ENCODE results near the gene AGRN.

DNA sequence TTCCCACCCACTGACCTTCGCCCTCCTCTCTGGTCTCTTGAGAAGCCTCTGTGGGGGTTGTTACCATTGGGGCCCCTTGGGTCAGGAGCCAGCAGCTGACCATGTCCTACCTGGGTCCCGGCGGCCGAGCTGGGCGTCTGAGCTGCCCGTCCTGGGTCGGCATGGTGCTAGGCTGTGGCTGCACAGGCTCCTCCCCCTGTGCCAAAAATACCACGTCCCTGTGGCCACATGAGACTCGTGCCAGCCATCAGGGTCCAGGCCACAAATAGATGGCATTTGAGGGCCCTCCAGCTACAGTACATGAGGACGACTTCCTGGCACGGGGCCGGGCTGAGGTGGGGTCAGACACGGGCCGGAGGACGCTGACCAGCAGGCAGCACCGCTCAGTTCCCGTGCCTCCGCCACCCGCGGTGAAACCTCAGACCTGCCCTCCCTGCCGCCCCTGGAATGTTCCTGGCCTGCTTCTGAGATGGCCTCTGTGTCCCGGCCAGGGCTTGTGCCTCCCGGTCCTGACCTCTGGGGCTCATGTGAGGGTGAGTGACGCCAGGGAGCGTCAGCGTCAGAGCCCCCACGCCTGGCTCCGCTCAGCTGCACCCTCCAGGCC lies 37.9 kb upstream of the AGRN start, which contains the start of gene PERM1:
- TF ChIP-seq, protein P1, sequence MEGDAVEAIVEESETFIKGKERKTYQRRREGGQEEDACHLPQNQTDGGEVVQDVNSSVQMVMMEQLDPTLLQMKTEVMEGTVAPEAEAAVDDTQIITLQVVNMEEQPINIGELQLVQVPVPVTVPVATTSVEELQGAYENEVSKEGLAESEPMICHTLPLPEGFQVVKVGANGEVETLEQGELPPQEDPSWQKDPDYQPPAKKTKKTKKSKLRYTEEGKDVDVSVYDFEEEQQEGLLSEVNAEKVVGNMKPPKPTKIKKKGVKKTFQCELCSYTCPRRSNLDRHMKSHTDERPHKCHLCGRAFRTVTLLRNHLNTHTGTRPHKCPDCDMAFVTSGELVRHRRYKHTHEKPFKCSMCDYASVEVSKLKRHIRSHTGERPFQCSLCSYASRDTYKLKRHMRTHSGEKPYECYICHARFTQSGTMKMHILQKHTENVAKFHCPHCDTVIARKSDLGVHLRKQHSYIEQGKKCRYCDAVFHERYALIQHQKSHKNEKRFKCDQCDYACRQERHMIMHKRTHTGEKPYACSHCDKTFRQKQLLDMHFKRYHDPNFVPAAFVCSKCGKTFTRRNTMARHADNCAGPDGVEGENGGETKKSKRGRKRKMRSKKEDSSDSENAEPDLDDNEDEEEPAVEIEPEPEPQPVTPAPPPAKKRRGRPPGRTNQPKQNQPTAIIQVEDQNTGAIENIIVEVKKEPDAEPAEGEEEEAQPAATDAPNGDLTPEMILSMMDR (IDR thresholded peaks at IDR 0.05), result no peak
- TF ChIP-seq POLR2A (IDR thresholded peaks at IDR 0.05) (no peak), POLR2AphosphoS5 (IDR thresholded peaks at IDR 0.05) (no peak)
